ENCODE measurements around the gene HTR3D.
A peak's percentile ranks its signal among the peaks of the same experiment; 100 is the strongest.

GRCh38 chr3:183988216-183988790, 43.2 kb upstream of the HTR3D start:
- TF ChIP-seq POLR2AphosphoS5 (IDR thresholded peaks at IDR 0.05; ENCODE audit: low read depth, low read length), result 0 out of 2 replicates have a peak, but pooled peaks have one; percentile 35
- peak; percentile 46 to 48; a peak in 3 of 4 replicates for TF ChIP-seq POLR2A (IDR thresholded peaks at IDR 0.05; ENCODE audit: insufficient read depth in 1 of 2, low read depth in 2 of 2, low read length in 2 of 2)
- peak; percentile 57 for TF ChIP-seq CTCF (CRISPR knock-in tag; IDR thresholded peaks at IDR 0.05)
- no peak for TF ChIP-seq EZH2 (conservative IDR thresholded peaks at IDR 0.05; ENCODE audit: low read depth, low read length)
- TF ChIP-seq REST (IDR thresholded peaks at IDR 0.05; ENCODE audit: borderline replicate concordance in 1 of 2, low read depth in 1 of 2, low read length in 2 of 2), result no peak
- no peak for TF ChIP-seq BHLHE40 (IDR thresholded peaks at IDR 0.05; ENCODE audit: low read length)
- TF ChIP-seq KDM5B (CRISPR knock-in tag; IDR thresholded peaks at IDR 0.05; ENCODE audit: borderline replicate concordance), result peak; percentile 25; the same call in 1 of the 2 replicates
- peak; percentile 63; the same call in 1 of the 2 replicates for TF ChIP-seq ZNF609 (CRISPR knock-in tag; IDR thresholded peaks at IDR 0.05; ENCODE audit: borderline replicate concordance)
- TF ChIP-seq GMEB1 (CRISPR knock-in tag; IDR thresholded peaks at IDR 0.05; ENCODE audit: borderline replicate concordance), result peak; percentile 32; the same call in 1 of the 2 replicates

All from HepG2 (cell line).